ENCODE data around the gene ISCU.

The ISCU gene

GRCh38 chr12:108517288-108518100, 44.9 kb upstream of the ISCU start:
- ChIA-PET CTCF (no interaction called here), POLR2A (ENCODE audit: low non-redundant PET) (no interaction called here)
- no peak for TF ChIP-seq CTCF (conservative IDR thresholded peaks at IDR 0.05; ENCODE audit: low read depth)
- H3K27ac ChIP-seq, result 0 out of 2 replicates have a peak overlapping the region, but pooled peaks have one; percentile 9
- no peak for DNase-seq (ENCODE audit: low spot score)

GRCh38 chr12:108518101-108518715, 44.2 kb upstream of the ISCU start:
- DNase-seq (ENCODE audit: low spot score), result no peak
- CTCF ChIA-PET, result no interaction called here
- H3K27ac ChIP-seq, result 0 out of 2 replicates have a peak overlapping the region, but pooled peaks have one; percentile 9
- no peak for TF ChIP-seq CTCF (conservative IDR thresholded peaks at IDR 0.05; ENCODE audit: low read depth)
- POLR2A ChIA-PET (ENCODE audit: low non-redundant PET), result no interaction called here

- POLR2A ChIA-PET (ENCODE audit: low non-redundant PET), result no interaction called here
- CTCF ChIA-PET, result interaction anchor here (0.6 to 0.8 kb wide), 4 partner anchors 183 to 1549 kb away, joined by 4 to 7 read pairs (median 5); no protein-coding TSS in a partner anchor
- DNase-seq (ENCODE audit: low spot score), result no peak
Observed at GRCh38 chr12:108518716-108519496, 43.5 kb upstream of the ISCU start.

DNA sequence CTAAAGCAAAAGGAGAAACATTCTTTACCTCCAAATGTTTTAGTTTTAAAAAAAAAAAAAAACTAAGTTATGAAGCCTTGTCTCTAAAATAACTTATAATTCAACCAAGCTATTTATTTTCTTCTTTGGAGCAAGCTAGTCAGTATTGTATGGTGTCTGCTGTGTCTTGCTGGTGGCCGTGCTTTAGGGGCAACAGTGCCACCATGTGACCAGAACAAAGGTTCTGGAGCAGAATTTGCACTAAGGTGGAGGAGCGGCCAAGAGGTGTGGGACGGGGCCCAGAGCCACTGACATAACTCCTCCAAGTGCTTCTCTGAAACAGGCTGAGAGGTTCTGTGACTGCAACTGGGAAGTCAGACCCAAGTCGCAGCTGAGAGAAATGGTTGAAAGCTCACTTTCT, 42.8 kb upstream of the ISCU start:
- no peak for DNase-seq (ENCODE audit: low spot score)
- TF ChIP-seq CTCF (conservative IDR thresholded peaks at IDR 0.05; ENCODE audit: low read depth), result no peak; the same call in 1 of the 2 replicates
- H3K27ac ChIP-seq, result no peak overlapping the region
- POLR2A ChIA-PET (ENCODE audit: low non-redundant PET), result no interaction called here
- CTCF ChIA-PET, result interaction anchor here (0.6 to 0.8 kb wide), 4 partner anchors 184 to 1549 kb away, joined by 4 to 7 read pairs (median 5); no protein-coding TSS in a partner anchor

More at GRCh38 chr12:108518716-108519496, 43.5 kb upstream of the ISCU start:
- H3K27ac ChIP-seq, result no peak overlapping the region
- no peak for TF ChIP-seq CTCF (conservative IDR thresholded peaks at IDR 0.05; ENCODE audit: low read depth)

DNA sequence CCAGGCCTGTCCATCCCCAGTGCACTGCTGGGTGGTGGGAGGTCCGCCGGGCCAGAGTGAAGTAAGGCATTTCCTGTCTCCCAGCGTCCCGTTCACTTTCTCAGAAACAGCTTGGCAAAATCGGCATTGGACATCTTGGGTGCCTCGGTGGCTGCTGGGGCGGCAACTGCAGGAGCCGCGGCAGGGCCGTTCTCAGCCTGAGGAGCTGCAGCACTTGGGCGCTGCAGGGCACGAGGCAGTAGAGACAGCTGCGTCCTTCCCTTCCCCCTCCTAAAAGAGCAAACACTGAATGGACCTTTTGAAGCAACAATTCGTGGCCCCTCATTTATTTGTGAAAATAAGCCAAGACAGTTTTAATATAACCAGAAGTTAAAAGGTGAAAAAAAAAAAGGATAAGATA, 39.0 kb upstream of the ISCU start:
- no peak for TF ChIP-seq CTCF (conservative IDR thresholded peaks at IDR 0.05; ENCODE audit: low read depth)
- H3K27ac ChIP-seq, result no peak overlapping the region
- no peak for DNase-seq (ENCODE audit: low spot score)
- POLR2A ChIA-PET (ENCODE audit: low non-redundant PET), result no interaction called here
- CTCF ChIA-PET, result no interaction called here

DNA sequence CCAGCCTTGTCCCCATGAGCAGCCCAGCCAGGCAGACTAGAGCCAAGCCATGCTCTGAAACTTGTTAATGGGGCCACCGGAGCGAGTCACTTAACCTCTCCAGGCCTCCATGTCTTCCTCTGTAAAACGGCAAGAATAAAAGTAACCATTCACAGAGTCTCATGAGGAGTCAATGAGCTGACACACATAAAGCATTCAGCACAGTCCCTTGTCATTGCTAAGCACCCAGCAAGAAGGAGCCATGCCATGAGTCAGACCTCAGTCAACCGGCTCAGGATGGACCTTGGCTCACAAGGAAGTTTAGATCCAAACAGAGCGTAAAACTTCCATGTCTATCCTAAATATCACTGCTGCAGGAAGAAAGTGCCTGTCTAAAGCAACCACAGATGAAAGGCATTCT, 36.7 kb upstream of the ISCU start:
- ChIA-PET POLR2A (ENCODE audit: low non-redundant PET) (no interaction called here), CTCF (no interaction called here)

More for the DNA sequence above, 36.7 kb upstream of the ISCU start:
- TF ChIP-seq CTCF (conservative IDR thresholded peaks at IDR 0.05; ENCODE audit: low read depth), result no peak
- DNase-seq (ENCODE audit: low spot score), result no peak
- no peak overlapping the region for H3K27ac ChIP-seq

All from RWPE1 (cell line).